GM10248 (cell line): ENCODE results near the gene NCLN.
"Not testable (repeated sequence)": the region's sequence is repeated elsewhere in the genome, so short reads cannot be mapped to it uniquely, and the experiment has no call there.

ENCODE experiments used
- CTCF ChIA-PET: fragments of 300-600 bp; sonication (Branson Sonifier 250); formaldehyde crosslinking; extraction: SDS; loops from one replicate; lab custom pipeline; 2021; ENCODE audit warnings: antibody characterized with exemption; lab: Yijun Ruan, JAX
- POLR2A ChIA-PET: fragments of 350-650 bp; sonication (Branson Sonifier 250); formaldehyde crosslinking; extraction: SDS; loops from one replicate; lab custom pipeline; 2020; ENCODE audit warnings: antibody characterized with exemption; lab: Yijun Ruan, JAX
- DNase-seq: peaks from one replicate; pipeline ENCODE4 v3.0.0; 2012; ENCODE audit errors: extremely low spot score
- TF ChIP-seq, protein P1 (sequence below): IDR thresholded peaks from 2 replicates; pipeline ENCODE4 v1.5.1; 2012; ENCODE audit warnings: mild to moderate bottlenecking, low read depth; ENCODE audit errors: extremely low read depth, missing control alignments, control extremely low read depth

The NCLN gene

DNA sequence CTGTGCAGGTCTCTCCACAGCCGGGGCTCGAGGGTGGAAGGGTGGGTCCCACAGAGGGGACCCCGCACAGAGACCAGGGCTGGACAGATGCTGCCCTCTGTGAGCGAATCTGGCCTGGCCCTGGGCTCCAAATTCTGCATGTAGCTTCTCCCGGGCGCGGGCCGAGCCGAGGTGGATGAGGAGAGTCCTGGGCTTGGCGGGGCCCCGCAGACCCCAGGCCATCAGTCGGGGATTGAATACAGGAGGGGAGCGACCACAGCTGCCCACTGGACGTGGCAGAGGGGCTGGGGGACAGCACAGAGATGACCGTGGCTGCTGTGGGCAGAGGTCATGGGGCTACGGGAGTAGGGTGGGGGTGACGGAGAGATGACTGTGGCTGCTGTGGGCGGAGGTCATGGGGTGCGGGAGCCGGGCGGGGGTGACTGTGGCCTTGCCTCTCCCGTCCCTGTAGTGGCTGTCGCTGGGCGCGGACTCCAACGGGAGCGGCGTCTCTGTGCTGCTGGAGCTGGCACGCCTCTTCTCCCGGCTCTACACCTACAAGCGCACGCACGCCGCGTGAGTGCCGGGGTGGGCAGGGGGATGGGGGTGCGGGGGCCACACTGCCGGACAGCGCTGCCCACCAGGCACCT, 15.5 kb downstream of the NCLN start:
- POLR2A ChIA-PET = no interaction called here
- CTCF ChIA-PET = interaction anchor here (0.7 kb wide), 1 partner anchor 126 kb away, joined by 3 read pairs; no protein-coding TSS in a partner anchor
- TF ChIP-seq, protein P1, sequence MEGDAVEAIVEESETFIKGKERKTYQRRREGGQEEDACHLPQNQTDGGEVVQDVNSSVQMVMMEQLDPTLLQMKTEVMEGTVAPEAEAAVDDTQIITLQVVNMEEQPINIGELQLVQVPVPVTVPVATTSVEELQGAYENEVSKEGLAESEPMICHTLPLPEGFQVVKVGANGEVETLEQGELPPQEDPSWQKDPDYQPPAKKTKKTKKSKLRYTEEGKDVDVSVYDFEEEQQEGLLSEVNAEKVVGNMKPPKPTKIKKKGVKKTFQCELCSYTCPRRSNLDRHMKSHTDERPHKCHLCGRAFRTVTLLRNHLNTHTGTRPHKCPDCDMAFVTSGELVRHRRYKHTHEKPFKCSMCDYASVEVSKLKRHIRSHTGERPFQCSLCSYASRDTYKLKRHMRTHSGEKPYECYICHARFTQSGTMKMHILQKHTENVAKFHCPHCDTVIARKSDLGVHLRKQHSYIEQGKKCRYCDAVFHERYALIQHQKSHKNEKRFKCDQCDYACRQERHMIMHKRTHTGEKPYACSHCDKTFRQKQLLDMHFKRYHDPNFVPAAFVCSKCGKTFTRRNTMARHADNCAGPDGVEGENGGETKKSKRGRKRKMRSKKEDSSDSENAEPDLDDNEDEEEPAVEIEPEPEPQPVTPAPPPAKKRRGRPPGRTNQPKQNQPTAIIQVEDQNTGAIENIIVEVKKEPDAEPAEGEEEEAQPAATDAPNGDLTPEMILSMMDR = no peak
- DNase-seq = no peak

DNA sequence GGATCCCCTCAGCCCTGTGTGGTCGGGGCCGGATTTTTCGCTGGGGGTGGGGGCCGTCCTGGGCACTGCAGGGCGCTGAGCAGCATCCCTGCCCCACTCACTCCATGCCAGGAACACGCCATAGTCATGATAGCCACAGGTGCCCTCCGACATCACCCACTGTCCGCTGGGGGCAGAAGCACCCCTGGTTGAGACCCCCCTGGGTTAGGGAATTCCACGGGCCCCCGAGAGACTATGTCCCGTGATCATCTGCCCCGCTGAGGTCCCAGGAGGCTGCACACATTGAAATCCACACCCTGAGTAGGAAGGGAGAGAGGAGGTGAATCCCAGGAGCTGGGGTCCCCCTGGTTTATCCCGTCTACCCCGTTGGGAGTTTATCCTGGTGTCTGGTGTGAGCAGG, 16.2 kb downstream of the NCLN start:
- POLR2A ChIA-PET = no interaction called here
- TF ChIP-seq, protein P1 = no peak
- no peak for DNase-seq

DNA sequence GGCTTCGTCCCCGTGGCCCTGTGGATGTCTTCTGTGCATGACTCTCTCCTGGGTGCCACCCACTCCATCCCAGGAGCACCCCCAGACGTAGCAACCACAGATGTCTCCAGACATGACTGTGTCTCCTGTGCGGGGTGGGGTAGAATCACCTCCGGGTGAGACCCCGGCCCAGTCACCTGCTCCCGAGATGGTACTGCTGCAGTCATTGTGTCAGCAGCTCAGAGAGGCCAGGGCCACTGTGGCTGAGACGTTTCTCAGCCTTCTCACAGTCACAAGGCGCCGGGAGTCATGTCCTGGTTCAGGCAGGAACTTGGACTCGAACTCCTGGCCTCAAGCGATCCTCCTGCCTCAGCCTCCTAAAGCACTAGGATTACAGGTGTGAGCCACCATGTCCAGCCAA, 16.6 kb downstream of the NCLN start:
- no peak for DNase-seq
- TF ChIP-seq, protein P1 = no peak
- ChIA-PET POLR2A (no interaction called here), CTCF (no interaction called here)

More for the DNA sequence above, 16.2 kb downstream of the NCLN start:
- CTCF ChIA-PET = interaction anchor here (0.7 kb wide), 1 partner anchor 126 kb away, joined by 3 read pairs; no protein-coding TSS in a partner anchor

DNA sequence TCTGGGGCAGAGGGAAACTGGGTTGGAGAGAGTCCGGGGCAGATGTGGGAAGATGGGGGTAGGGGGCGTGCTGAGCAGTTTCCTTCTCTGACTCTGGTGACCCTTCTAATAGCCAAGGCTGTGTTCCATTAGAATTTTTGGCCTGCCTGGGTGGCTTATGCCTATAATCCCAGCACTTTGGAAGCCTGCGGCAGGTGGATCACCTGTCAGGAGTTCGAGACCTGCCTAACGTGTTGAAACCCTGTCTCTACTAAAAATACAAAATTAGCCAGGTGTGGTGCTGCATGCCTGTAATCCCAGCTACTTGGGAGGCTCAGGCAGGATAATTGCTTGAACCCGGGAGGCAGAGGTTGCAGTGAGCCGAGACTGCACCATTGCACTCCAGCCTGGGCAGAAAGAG, 17.2 kb downstream of the NCLN start:
- CTCF ChIA-PET = interaction anchor here (1.0 kb wide), 1 partner anchor 8 kb away, joined by 3 read pairs; no protein-coding TSS in a partner anchor
- DNase-seq, POLR2A ChIA-PET: not testable (repeated sequence)

DNA sequence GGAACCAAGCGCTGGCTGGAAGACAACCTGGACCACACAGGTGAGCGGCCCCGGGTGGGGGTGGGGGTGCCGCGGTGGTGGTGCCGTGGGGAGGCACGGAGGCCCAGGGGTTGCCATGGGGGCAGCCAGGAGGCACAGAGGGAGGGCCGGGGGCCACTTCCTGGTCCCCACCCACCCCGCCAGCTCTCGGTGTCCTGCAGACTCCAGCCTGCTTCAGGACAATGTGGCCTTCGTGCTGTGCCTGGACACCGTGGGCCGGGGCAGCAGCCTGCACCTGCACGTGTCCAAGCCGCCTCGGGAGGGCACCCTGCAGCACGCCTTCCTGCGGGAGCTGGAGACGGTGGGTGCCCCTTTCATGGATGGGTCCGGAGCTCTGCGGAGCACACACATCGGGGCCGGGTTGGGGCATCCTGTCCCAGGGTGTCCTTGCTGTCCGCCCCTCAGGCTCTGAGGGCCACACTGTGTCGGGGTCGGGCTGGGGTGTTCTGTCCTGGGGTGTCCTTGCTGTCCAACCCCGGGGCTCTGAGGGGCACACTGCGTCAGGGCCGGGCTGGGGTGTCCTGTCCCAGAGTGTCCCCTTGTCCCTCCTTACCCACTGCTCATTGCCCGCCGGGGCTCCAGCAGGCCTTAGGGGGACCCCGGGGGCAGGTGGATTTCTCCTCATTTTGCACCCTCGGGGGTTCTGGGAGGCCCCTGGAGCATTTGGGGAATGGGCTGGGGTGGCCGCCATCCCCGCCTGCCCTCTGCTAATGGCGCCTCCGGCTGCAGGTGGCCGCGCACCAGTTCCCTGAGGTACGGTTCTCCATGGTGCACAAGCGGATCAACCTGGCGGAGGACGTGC, 18.3 kb downstream of the NCLN start:
- TF ChIP-seq, protein P1 = no peak
- ChIA-PET CTCF (interaction anchor here (1.0 kb wide), 1 partner anchor 9 kb away, joined by 3 read pairs; no protein-coding TSS in a partner anchor), POLR2A (interaction anchor here (0.6 kb wide), 1 partner anchor 302 kb away, joined by 4 read pairs; the partner anchor contains the start of gene FZR1)
- DNase-seq = no peak

DNA sequence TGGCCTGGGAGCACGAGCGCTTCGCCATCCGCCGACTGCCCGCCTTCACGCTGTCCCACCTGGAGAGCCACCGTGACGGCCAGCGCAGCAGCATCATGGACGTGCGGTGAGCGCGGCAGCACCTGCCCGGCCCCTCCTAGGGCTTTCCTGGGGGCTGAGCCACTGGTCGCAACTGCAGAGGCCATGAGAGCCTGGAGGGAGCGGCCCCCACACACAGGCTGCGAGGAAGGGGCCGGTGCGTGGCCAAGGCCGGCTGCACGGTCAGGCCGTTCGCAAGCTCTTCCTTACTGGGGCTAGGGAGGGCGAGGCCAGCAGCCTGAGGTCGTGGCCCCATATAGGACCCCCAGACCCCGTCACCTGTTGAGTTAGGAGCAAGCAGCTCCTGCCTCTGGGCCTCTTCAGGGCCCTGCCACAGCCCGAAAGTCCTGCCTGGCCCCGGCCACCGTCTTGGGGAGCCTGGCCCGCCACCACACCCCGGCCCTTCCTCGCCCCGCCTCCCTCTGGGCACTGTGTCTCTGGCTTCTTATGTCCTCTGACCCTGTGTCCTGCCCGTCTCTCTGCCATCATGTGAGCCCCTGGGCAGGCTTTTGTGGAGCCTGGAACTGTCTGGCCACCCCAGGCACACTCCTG, 19.0 kb downstream of the NCLN start:
- POLR2A ChIA-PET = interaction anchor here (0.6 kb wide), 1 partner anchor 302 kb away, joined by 4 read pairs; the partner anchor contains the start of gene FZR1
- CTCF ChIA-PET = no interaction called here

More for the DNA sequence above, 19.0 kb downstream of the NCLN start:
- TF ChIP-seq, protein P1 = no peak
- DNase-seq = no peak
